Panc1 (cell line): ENCODE measurements around the gene CAV1. TPM values are rescaled to one million over a fixed set of nuclear protein-coding genes. Genes with fewer than 3 reads are reported as not detected.

Source experiments
- ATAC-seq: fragments of 200-7000 bp; cut with Tn5 transposase; 2 replicates; pipeline ENCODE4 v1.9.1; 2020; ENCODE audit warnings: mild to moderate bottlenecking, moderate library complexity
- BruUV-seq: library from RNA; stranded (reverse); fragments of 400-500 nt; replicated peaks from 2 replicates; lab custom pipeline; 2021; lab: Mats Ljungman, UMichigan
- CTCF ChIA-PET: fragments of 300-600 bp; sonication (Branson Sonifier 250); formaldehyde crosslinking; loops from one replicate; lab custom pipeline; 2022; ENCODE audit warnings: antibody characterized with exemption; lab: Charles Lee
- POLR2A ChIA-PET: fragments of 300-600 bp; sonication (Branson Sonifier 250); formaldehyde crosslinking; loops from one replicate; lab custom pipeline; 2022; ENCODE audit warnings: antibody characterized with exemption; lab: Charles Lee
- DNase-seq: peaks from one replicate; pipeline ENCODE4 v3.0.0-alpha.2; 2010; ENCODE audit warnings: low read depth, low spot score
- H3K27ac ChIP-seq: 2 replicates; pipeline ENCODE4 v1.5.1; 2011; ENCODE audit warnings: mild to moderate bottlenecking, low read length, inconsistent platforms
- H3K27me3 ChIP-seq: fragments of 200-500 bp; sonication (Bioruptor generic); 2 replicates; pipeline ENCODE4 v1.6.0; 2014; ENCODE audit warnings: low read length, inconsistent platforms; ENCODE audit not compliant: control insufficient read depth, insufficient read depth
- H3K36me3 ChIP-seq: fragments of 200-500 bp; sonication (Bioruptor generic); 2 replicates; pipeline ENCODE4 v1.5.1; 2014; ENCODE audit warnings: inconsistent platforms, mild to moderate bottlenecking, low read length, moderate library complexity; ENCODE audit not compliant: control insufficient read depth, insufficient read depth
- H3K4me1 ChIP-seq: 2 replicates; pipeline ENCODE4 v1.5.1; 2011; ENCODE audit warnings: inconsistent platforms, mild to moderate bottlenecking, low read length, moderate library complexity; ENCODE audit not compliant: control insufficient read depth, insufficient read depth
- H3K4me3 ChIP-seq, 2 experiments: 2 replicates each; pipeline ENCODE4 v1.5.1; 2011 to 2012; ENCODE audit warnings: low read depth in 2 of 2, low read length in 2 of 2, mild to moderate bottlenecking in 2 of 2, inconsistent platforms in 1 of 2, moderate library complexity in 1 of 2
- H3K9me3 ChIP-seq: fragments of 200-500 bp; sonication (Bioruptor generic); 2 replicates; pipeline ENCODE4 v1.5.1; 2014; ENCODE audit warnings: low read depth, mild to moderate bottlenecking, inconsistent platforms, low read length, moderate library complexity; ENCODE audit not compliant: control insufficient read depth, insufficient read depth
- POLR2AphosphoS5 ChIP-seq: IDR thresholded peaks from 2 replicates; pipeline ENCODE4 v1.6.1; 2012; ENCODE audit warnings: mild to moderate bottlenecking, low read depth, low read length, moderate library complexity
- SIN3A ChIP-seq: IDR thresholded peaks from 2 replicates; pipeline ENCODE4 v1.6.1; 2012; ENCODE audit warnings: low read depth, mild to moderate bottlenecking, low read length, moderate library complexity, borderline replicate concordance; ENCODE audit not compliant: insufficient read depth
- TCF7L2 ChIP-seq: IDR thresholded peaks from 2 replicates; pipeline ENCODE4 v1.6.1; 2011; ENCODE audit warnings: mild to moderate bottlenecking, low read depth, low read length, inconsistent platforms
- in situ Hi-C: cut with HindIII; loops from 2 replicates; pipeline ENCODE4 v1.10.0; 2016; ENCODE audit warnings: low sequenced_read_pairs, low pct_unique_long_range_greater_than_20kb
- intact Hi-C: fragments of 100-400 bp; cut with micrococcal nuclease; formaldehyde crosslinking; loops from one replicate; pipeline ENCODE4 v1.10.0; 2022; ENCODE audit not compliant: unreplicated experiment
- total RNA-seq: library from RNA; stranded (reverse); gene quantifications from one replicate; pipeline ENCODE4 v1.2.1, GENCODE V29; 2021; ENCODE audit not compliant: unreplicated experiment
- TF ChIP-seq, protein P1 (sequence below), 2 experiments: IDR thresholded peaks; 2 replicates each; pipeline ENCODE4 v1.6.1; 2011 to 2012; ENCODE audit warnings: low read depth in 2 of 2, control low read depth in 1 of 2, low read length in 1 of 2, mild to moderate bottlenecking in 1 of 2, moderate library complexity in 1 of 2; ENCODE audit not compliant: insufficient read depth in 1 of 2
- TF ChIP-seq, protein P2 (sequence below): fragments of 450-650 bp; IDR thresholded peaks from 2 replicates; pipeline ENCODE4 v1.5.1; 2017; ENCODE audit warnings: mild to moderate bottlenecking

The CAV1 gene
- total RNA-seq, 1 experiment from 2014 or later, result 496 TPM

DNA sequence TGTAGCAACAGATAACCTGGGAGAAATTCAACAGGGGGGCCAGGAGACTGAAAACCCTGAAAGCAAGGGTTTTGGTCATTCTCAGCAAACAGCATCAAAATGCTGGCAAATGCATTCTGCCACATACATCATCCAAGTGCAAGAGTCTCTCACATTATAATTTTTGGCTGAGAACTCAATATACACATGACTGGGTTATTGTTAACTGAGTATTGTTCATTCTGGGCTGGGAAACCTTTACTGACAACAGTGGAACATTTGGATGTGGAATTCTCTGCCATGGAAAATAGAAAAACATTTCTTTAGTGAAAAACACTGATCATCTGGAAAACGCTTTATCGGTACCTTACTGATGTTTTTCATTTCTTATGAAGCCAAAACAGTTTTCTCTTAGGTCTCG lies 74.0 kb downstream of the CAV1 start:
- in situ Hi-C loops (no loop called here), intact Hi-C loops (no loop called here)
- DNase-seq (no peak), ATAC-seq (no peak)
- ChIA-PET CTCF (no interaction called here), POLR2A (no interaction called here)
- H3K9me3 ChIP-seq, result no peaks in the 10 kb centered on the region
- H3K4me3 ChIP-seq, result no peak overlapping the region
- TF ChIP-seq POLR2AphosphoS5, result no peak
- no peak for TF ChIP-seq SIN3A
- TF ChIP-seq, protein P1, sequence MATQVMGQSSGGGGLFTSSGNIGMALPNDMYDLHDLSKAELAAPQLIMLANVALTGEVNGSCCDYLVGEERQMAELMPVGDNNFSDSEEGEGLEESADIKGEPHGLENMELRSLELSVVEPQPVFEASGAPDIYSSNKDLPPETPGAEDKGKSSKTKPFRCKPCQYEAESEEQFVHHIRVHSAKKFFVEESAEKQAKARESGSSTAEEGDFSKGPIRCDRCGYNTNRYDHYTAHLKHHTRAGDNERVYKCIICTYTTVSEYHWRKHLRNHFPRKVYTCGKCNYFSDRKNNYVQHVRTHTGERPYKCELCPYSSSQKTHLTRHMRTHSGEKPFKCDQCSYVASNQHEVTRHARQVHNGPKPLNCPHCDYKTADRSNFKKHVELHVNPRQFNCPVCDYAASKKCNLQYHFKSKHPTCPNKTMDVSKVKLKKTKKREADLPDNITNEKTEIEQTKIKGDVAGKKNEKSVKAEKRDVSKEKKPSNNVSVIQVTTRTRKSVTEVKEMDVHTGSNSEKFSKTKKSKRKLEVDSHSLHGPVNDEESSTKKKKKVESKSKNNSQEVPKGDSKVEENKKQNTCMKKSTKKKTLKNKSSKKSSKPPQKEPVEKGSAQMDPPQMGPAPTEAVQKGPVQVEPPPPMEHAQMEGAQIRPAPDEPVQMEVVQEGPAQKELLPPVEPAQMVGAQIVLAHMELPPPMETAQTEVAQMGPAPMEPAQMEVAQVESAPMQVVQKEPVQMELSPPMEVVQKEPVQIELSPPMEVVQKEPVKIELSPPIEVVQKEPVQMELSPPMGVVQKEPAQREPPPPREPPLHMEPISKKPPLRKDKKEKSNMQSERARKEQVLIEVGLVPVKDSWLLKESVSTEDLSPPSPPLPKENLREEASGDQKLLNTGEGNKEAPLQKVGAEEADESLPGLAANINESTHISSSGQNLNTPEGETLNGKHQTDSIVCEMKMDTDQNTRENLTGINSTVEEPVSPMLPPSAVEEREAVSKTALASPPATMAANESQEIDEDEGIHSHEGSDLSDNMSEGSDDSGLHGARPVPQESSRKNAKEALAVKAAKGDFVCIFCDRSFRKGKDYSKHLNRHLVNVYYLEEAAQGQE (IDR thresholded peaks at IDR 0.05; ENCODE audit: insufficient read depth in 1 of 2, low read depth in 2 of 2, low read length in 1 of 2), result no peak
- TF ChIP-seq, protein P2, sequence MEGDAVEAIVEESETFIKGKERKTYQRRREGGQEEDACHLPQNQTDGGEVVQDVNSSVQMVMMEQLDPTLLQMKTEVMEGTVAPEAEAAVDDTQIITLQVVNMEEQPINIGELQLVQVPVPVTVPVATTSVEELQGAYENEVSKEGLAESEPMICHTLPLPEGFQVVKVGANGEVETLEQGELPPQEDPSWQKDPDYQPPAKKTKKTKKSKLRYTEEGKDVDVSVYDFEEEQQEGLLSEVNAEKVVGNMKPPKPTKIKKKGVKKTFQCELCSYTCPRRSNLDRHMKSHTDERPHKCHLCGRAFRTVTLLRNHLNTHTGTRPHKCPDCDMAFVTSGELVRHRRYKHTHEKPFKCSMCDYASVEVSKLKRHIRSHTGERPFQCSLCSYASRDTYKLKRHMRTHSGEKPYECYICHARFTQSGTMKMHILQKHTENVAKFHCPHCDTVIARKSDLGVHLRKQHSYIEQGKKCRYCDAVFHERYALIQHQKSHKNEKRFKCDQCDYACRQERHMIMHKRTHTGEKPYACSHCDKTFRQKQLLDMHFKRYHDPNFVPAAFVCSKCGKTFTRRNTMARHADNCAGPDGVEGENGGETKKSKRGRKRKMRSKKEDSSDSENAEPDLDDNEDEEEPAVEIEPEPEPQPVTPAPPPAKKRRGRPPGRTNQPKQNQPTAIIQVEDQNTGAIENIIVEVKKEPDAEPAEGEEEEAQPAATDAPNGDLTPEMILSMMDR, result no peak
- TF ChIP-seq TCF7L2, result no peak
- H3K36me3 ChIP-seq, result no peaks in the 10 kb centered on the region
- no peaks in the 10 kb centered on the region for H3K4me1 ChIP-seq
- no TSS peak for BruUV-seq
- H3K27ac ChIP-seq, result no peak overlapping the region
- no peaks in the 10 kb centered on the region for H3K27me3 ChIP-seq

- Histone ChIP-seq H3K9me3 (no peaks in the 10 kb centered on the region), H3K4me3 (no peak overlapping the region), H3K27me3 (no peaks in the 10 kb centered on the region), H3K36me3 (no peaks in the 10 kb centered on the region), H3K4me1 (no peaks in the 10 kb centered on the region), H3K27ac (no peak overlapping the region)
- DNase-seq, result no peak
- POLR2A ChIA-PET, result no interaction called here
- in situ Hi-C loops (no loop called here), intact Hi-C loops (no loop called here)
- ATAC-seq, result no peak
- TF ChIP-seq SIN3A, result no peak
- TF ChIP-seq POLR2AphosphoS5, result no peak
- TF ChIP-seq, protein P2, result no peak
- TF ChIP-seq, protein P1 (IDR thresholded peaks at IDR 0.05; ENCODE audit: insufficient read depth in 1 of 2, low read depth in 2 of 2, low read length in 1 of 2), result no peak
- no peak for TF ChIP-seq TCF7L2
- BruUV-seq, result no TSS peak
- CTCF ChIA-PET, result no interaction called here
These were observed 76.6 kb downstream of the CAV1 start for GRCh38 chr7:116601426-116601825.
